IPS-18a (cell line): ENCODE measurements around the gene SPOCD1.

ENCODE experiments used
- H3K27ac ChIP-seq: one replicate; pipeline ENCODE4 v1.5.1; 2013; ENCODE audit warnings: low read length
- H3K27me3 ChIP-seq: one replicate; pipeline ENCODE4 v1.6.1; 2013; ENCODE audit warnings: mild to moderate bottlenecking, low read length; ENCODE audit not compliant: control insufficient read depth, insufficient read depth
- H3K36me3 ChIP-seq: one replicate; pipeline ENCODE4 v1.6.1; 2013; ENCODE audit warnings: low read depth, low read length; ENCODE audit not compliant: control insufficient read depth
- H3K4me1 ChIP-seq: one replicate; pipeline ENCODE4 v1.6.1; 2013; ENCODE audit warnings: low read depth, low read length; ENCODE audit not compliant: control insufficient read depth
- H3K4me3 ChIP-seq: one replicate; pipeline ENCODE4 v1.5.1; 2013; ENCODE audit warnings: low read length
- H3K9ac ChIP-seq: one replicate; pipeline ENCODE4 v1.6.1; 2013; ENCODE audit warnings: mild to moderate bottlenecking, low read length, moderate library complexity
- H3K9me3 ChIP-seq: one replicate; pipeline ENCODE4 v1.6.1; 2013; ENCODE audit warnings: low read depth, low read length; ENCODE audit not compliant: control insufficient read depth

SPOCD1 gene

GRCh38 chr1:31809698-31810097 lies 6.1 kb downstream of the SPOCD1 start:
- Histone ChIP-seq H3K4me3 (no peak overlapping the region), H3K27ac (no peak overlapping the region), H3K27me3 (no peaks in the 10 kb centered on the region), H3K9me3 (no peaks in the 10 kb centered on the region), H3K4me1 (no peaks in the 10 kb centered on the region), H3K36me3 (no peaks in the 10 kb centered on the region), H3K9ac (no peak overlapping the region)

- H3K27me3 ChIP-seq: no peaks in the 10 kb centered on the region
- no peaks in the 10 kb centered on the region for H3K4me1 ChIP-seq
- H3K36me3 ChIP-seq: no peaks in the 10 kb centered on the region
- H3K4me3 ChIP-seq: no peak overlapping the region
- H3K27ac ChIP-seq: no peak overlapping the region
- no peaks in the 10 kb centered on the region for H3K9me3 ChIP-seq
- no peak overlapping the region for H3K9ac ChIP-seq
Observed at GRCh38 chr1:31807273-31808048, 8.4 kb downstream of the SPOCD1 start.

GRCh38 chr1:31805318-31805717 lies 10.5 kb downstream of the SPOCD1 start:
- H3K4me1 ChIP-seq: no peaks in the 10 kb centered on the region
- no peaks in the 10 kb centered on the region for H3K36me3 ChIP-seq
- H3K9ac ChIP-seq: no peak overlapping the region
- H3K4me3 ChIP-seq: no peak overlapping the region
- no peaks in the 10 kb centered on the region for H3K27me3 ChIP-seq
- H3K9me3 ChIP-seq: no peaks in the 10 kb centered on the region
- H3K27ac ChIP-seq: no peak overlapping the region

GRCh38 chr1:31804098-31804497 lies 11.7 kb downstream of the SPOCD1 start:
- H3K9me3 ChIP-seq: no peaks in the 10 kb centered on the region
- no peak overlapping the region for H3K9ac ChIP-seq
- no peak overlapping the region for H3K4me3 ChIP-seq
- H3K27me3 ChIP-seq: no peaks in the 10 kb centered on the region
- no peaks in the 10 kb centered on the region for H3K4me1 ChIP-seq
- no peak overlapping the region for H3K27ac ChIP-seq
- no peaks in the 10 kb centered on the region for H3K36me3 ChIP-seq

GRCh38 chr1:31803610-31804009 lies 12.2 kb downstream of the SPOCD1 start:
- H3K27ac ChIP-seq: no peak overlapping the region
- H3K9ac ChIP-seq: no peak overlapping the region
- H3K36me3 ChIP-seq: no peaks in the 10 kb centered on the region
- H3K27me3 ChIP-seq: no peaks in the 10 kb centered on the region
- no peak overlapping the region for H3K4me3 ChIP-seq
- H3K9me3 ChIP-seq: no peaks in the 10 kb centered on the region
- no peaks in the 10 kb centered on the region for H3K4me1 ChIP-seq

GRCh38 chr1:31802190-31803150 lies 13.4 kb downstream of the SPOCD1 start:
- H3K36me3 ChIP-seq: no peaks in the 10 kb centered on the region
- no peak overlapping the region for H3K4me3 ChIP-seq
- H3K27ac ChIP-seq: no peak overlapping the region
- H3K27me3 ChIP-seq: no peaks in the 10 kb centered on the region
- H3K9ac ChIP-seq: no peak overlapping the region
- H3K4me1 ChIP-seq: no peaks in the 10 kb centered on the region
- no peaks in the 10 kb centered on the region for H3K9me3 ChIP-seq

GRCh38 chr1:31801458-31801857 lies 14.4 kb downstream of the SPOCD1 start:
- Histone ChIP-seq H3K4me3 (no peak overlapping the region), H3K9me3 (no peaks in the 10 kb centered on the region), H3K4me1 (no peaks in the 10 kb centered on the region), H3K27ac (no peak overlapping the region), H3K36me3 (no peaks in the 10 kb centered on the region), H3K27me3 (no peaks in the 10 kb centered on the region), H3K9ac (no peak overlapping the region)

GRCh38 chr1:31800674-31800967 lies 15.2 kb downstream of the SPOCD1 start:
- Histone ChIP-seq H3K27ac (no peak overlapping the region), H3K4me3 (no peak overlapping the region), H3K36me3 (no peaks in the 10 kb centered on the region), H3K9ac (no peak overlapping the region), H3K27me3 (no peaks in the 10 kb centered on the region), H3K4me1 (no peaks in the 10 kb centered on the region), H3K9me3 (no peaks in the 10 kb centered on the region)

- Histone ChIP-seq H3K9me3 (no peaks in the 10 kb centered on the region), H3K27ac (no peak overlapping the region), H3K4me3 (no peak overlapping the region), H3K9ac (no peak overlapping the region), H3K27me3 (no peaks in the 10 kb centered on the region), H3K4me1 (no peaks in the 10 kb centered on the region), H3K36me3 (no peaks in the 10 kb centered on the region)
Observed at GRCh38 chr1:31799895-31800673, 15.7 kb downstream of the SPOCD1 start.

GRCh38 chr1:31799196-31799894 lies 16.5 kb downstream of the SPOCD1 start:
- H3K4me1 ChIP-seq: no peaks in the 10 kb centered on the region
- H3K27me3 ChIP-seq: no peaks in the 10 kb centered on the region
- no peak overlapping the region for H3K27ac ChIP-seq
- no peaks in the 10 kb centered on the region for H3K36me3 ChIP-seq
- no peak overlapping the region for H3K4me3 ChIP-seq
- no peak overlapping the region for H3K9ac ChIP-seq
- H3K9me3 ChIP-seq: no peaks in the 10 kb centered on the region
